Tibial nerve (tissue), 4 donors: ENCODE results near the gene ATP2A2.

Experiments
- CTCF ChIP-seq, 5 experiments: fragments of 200-600 bp in 3 of 5; fragments of 450-650 bp in 2 of 5; sonication (generic) in 3 of 5; IDR thresholded peaks; one replicate each; pipeline ENCODE4 v1.5.1; 2016 to 2019; ENCODE audit warnings: antibody characterized with exemption in 5 of 5, mild to moderate bottlenecking in 3 of 5, moderate library complexity in 2 of 5
- EP300 ChIP-seq, 2 donors: sonication (generic); formaldehyde crosslinking; IDR thresholded peaks; one replicate each; pipeline ENCODE4 v1.6.1; 2017; ENCODE audit warnings: antibody characterized with exemption in 2 of 2, mild to moderate bottlenecking in 1 of 2
- POLR2A ChIP-seq, 2 donors: fragments of 450-650 bp; IDR thresholded peaks; one replicate each; pipeline ENCODE4 v1.6.1; 2017; ENCODE audit warnings: antibody characterized with exemption in 2 of 2, mild to moderate bottlenecking in 2 of 2, moderate library complexity in 2 of 2

- TF ChIP-seq POLR2A (IDR thresholded peaks at IDR 0.05) (no peak), CTCF (IDR thresholded peaks at IDR 0.05) (no peak), EP300 (IDR thresholded peaks at IDR 0.05) (no peak)
Observed at GRCh38 chr12:110266980-110267620, 13.9 kb upstream of the ATP2A2 start.
